Spleen (tissue), 11 donors: ENCODE measurements around the gene CTTNBP2NL. TPM values are rescaled to one million over a fixed set of nuclear protein-coding genes. Genes with fewer than 3 reads are reported as not detected.

Source experiments
- DNase-seq: peaks from one replicate; pipeline ENCODE4 v3.0.0-alpha.2; 2020
- H3K27ac ChIP-seq, 8 donors: fragments of 200-600 bp; sonication (generic) in 7 of 8; 1 replicate in 4 of 8; 2 replicates in 4 of 8; pipeline versions ENCODE4 v1.5.0 to v1.8.0; 2016 to 2021; ENCODE audit warnings: inconsistent platforms in 4 of 8, mild to moderate bottlenecking in 4 of 8, moderate library complexity in 1 of 8
- H3K27me3 ChIP-seq, 7 donors: fragments of 200-600 bp; sonication (generic) in 6 of 7; replicated peaks in 1 of 7; 1 replicate in 4 of 7; 2 replicates in 3 of 7; pipeline versions ENCODE4 v1.5.0 to v1.8.0; 2016 to 2021; ENCODE audit warnings: inconsistent platforms in 3 of 7, mild to moderate bottlenecking in 1 of 7
- H3K36me3 ChIP-seq, 6 donors: fragments of 200-600 bp; sonication (generic) in 5 of 6; 1 replicate in 4 of 6; 2 replicates in 2 of 6; pipeline versions ENCODE4 v1.5.0 to v1.8.0; 2016 to 2021; ENCODE audit warnings: inconsistent platforms in 2 of 6
- H3K4me1 ChIP-seq, 6 donors: fragments of 200-600 bp; sonication (generic) in 5 of 6; 1 replicate in 3 of 6; 2 replicates in 3 of 6; pipeline versions ENCODE4 v1.5.0 to v1.8.0; 2016 to 2021; ENCODE audit warnings: inconsistent platforms in 3 of 6
- H3K4me3 ChIP-seq, 8 donors: fragments of 200-600 bp; sonication (generic) in 7 of 8; 1 replicate in 4 of 8; 2 replicates in 4 of 8; pipeline versions ENCODE4 v1.5.0 to v1.8.0; 2016 to 2021; ENCODE audit warnings: inconsistent platforms in 4 of 8, mild to moderate bottlenecking in 4 of 8, moderate library complexity in 2 of 8
- H3K9me3 ChIP-seq, 8 donors: fragments of 200-600 bp; sonication (generic) in 7 of 8; 1 replicate in 4 of 8; 2 replicates in 4 of 8; pipeline versions ENCODE4 v1.5.0 to v1.8.0; 2016 to 2021; ENCODE audit warnings: inconsistent platforms in 4 of 8
- CTCF ChIP-seq, 11 experiments: fragments of 200-600 bp in 7 of 11; fragments of 450-650 bp in 4 of 11; sonication (generic) in 4 of 11; IDR thresholded peaks in 8 of 11; conservative IDR thresholded peaks in 3 of 11; 1 replicate in 7 of 11; 2 replicates in 4 of 11; pipeline versions ENCODE4 v1.4.0 to v1.8.0; 2016 to 2021; ENCODE audit warnings: antibody characterized with exemption in 11 of 11, inconsistent platforms in 4 of 11, mild to moderate bottlenecking in 1 of 11
- POLR2A ChIP-seq, 3 donors: fragments of 450-650 bp; IDR thresholded peaks; one replicate each; pipeline ENCODE4 v1.5.1; 2017; ENCODE audit warnings: antibody characterized with exemption in 3 of 3, mild to moderate bottlenecking in 1 of 3
- POLR2AphosphoS5 ChIP-seq, 3 donors: sonication (generic); formaldehyde crosslinking; IDR thresholded peaks; one replicate each; pipeline ENCODE4 v1.5.1; 2017; ENCODE audit warnings: antibody characterized with exemption in 3 of 3
- WGBS, 5 donors: extraction: QIAGEN DNeasy Blood & Tissue Kit in 3 of 5; methylation state at CpG; one replicate each; pipeline versions ENCODE4 v1.1.5 to v1.1.7; 2013 to 2018; 5-methylcytosine and 5-hydroxymethylcytosine counted together
- intact Hi-C: fragments of 100-400 bp; cut with DNase I; formaldehyde crosslinking; loops from one replicate; pipeline ENCODE4 v1.15.0; 2023; ENCODE audit warnings: low total_unique reads
- polyA plus RNA-seq, 3 donors: library from polyadenylated mRNA; stranded (reverse); fragments of 200-250 nt; gene quantifications; one replicate each; pipeline ENCODE4 v1.2.1, GENCODE V29; 2013
- total RNA-seq, 7 donors: library from RNA; depleted of rRNA in 3 of 7; stranded (reverse); fragments of >200 nt in 3 of 7; fragmentation: NEBNext Ultra II Directional in 4 of 7; extraction: Animal tissue kit (Norgen Biotek cat#: 25700) in 4 of 7; gene quantifications; one replicate each; pipeline versions ENCODE4 v1.1.0 to v1.2.1, GENCODE V29; 2016 to 2021
- donor health status: healthy with polysubstance abuse.
- donor health status: DM: no; HTN: no; CAD: no; lungs with moderate emphysema.
- donor health status: DM: no; HTN: no; CAD: no.
- donor health status: Bipolar disorder and iron deficiency.
- donor health status: healthy.
- donor health status: DM: no; HTN: no; CAD: no.
- donor health status: DM: yes; HTN: yes; CAD: no.

The CTTNBP2NL gene
- total and polyA plus RNA-seq, 10 donors = 1.9 to 48.1 (median 24.0) TPM

- 90 to 97% (median 96%) methylated on average over 11 to 14 of the region's 14 CpGs for WGBS, 5 donors
- no peak for DNase-seq
- Histone ChIP-seq H3K27ac (no peak overlapping the region), H3K27me3 (peaks cover 0 to 30% (median 0%) of the 10 kb centered on the region in 7 donors), H3K9me3 (no peaks in the 10 kb centered on the region), H3K4me3 (no peak overlapping the region), H3K36me3 (no peaks in the 10 kb centered on the region), H3K4me1 (peaks cover 3 to 12% (median 7%) of the 10 kb centered on the region in 6 donors)
- intact Hi-C loops = no loop called here
- no peak for TF ChIP-seq POLR2AphosphoS5 (IDR thresholded peaks at IDR 0.05)
- TF ChIP-seq POLR2A (IDR thresholded peaks at IDR 0.05) = no peak
- TF ChIP-seq CTCF (IDR thresholded peaks at IDR 0.05 in 8 of 11, conservative IDR thresholded peaks at IDR 0.05 in 3 of 11) = no peak
Measured at GRCh38 chr1:112386024-112386723, 9.8 kb upstream of the CTTNBP2NL start.

- intact Hi-C loops = no loop called here
- TF ChIP-seq POLR2AphosphoS5 (IDR thresholded peaks at IDR 0.05) (no peak), CTCF (IDR thresholded peaks at IDR 0.05 in 8 of 11, conservative IDR thresholded peaks at IDR 0.05 in 3 of 11) (no peak), POLR2A (IDR thresholded peaks at IDR 0.05) (no peak)
Measured at GRCh38 chr1:112386731-112387346, 9.2 kb upstream of the CTTNBP2NL start.

GRCh38 chr1:112387807-112388206, 8.2 kb upstream of the CTTNBP2NL start:
- Histone ChIP-seq H3K27me3 (peaks cover 0 to 17% (median 0%) of the 10 kb centered on the region in 7 donors), H3K4me1 (peaks cover 5 to 22% (median 12%) of the 10 kb centered on the region in 6 donors), H3K9me3 (no peaks in the 10 kb centered on the region), H3K27ac (no peak overlapping the region), H3K4me3 (no peak overlapping the region), H3K36me3 (no peaks in the 10 kb centered on the region)
- no peak for DNase-seq
- whole genome bisulfite sequencing, 5 donors = 68 to 71% (median 68%) methylated on average over 3 of the region's 3 CpGs
- intact Hi-C loops = no loop called here
- TF ChIP-seq POLR2AphosphoS5 (IDR thresholded peaks at IDR 0.05) (no peak), CTCF (IDR thresholded peaks at IDR 0.05 in 8 of 11, conservative IDR thresholded peaks at IDR 0.05 in 3 of 11) (no peak), POLR2A (IDR thresholded peaks at IDR 0.05) (no peak)

More at GRCh38 chr1:112386731-112387346, 9.2 kb upstream of the CTTNBP2NL start:
- DNase-seq = no peak
- H3K4me1 ChIP-seq = peaks cover 5 to 19% (median 9%) of the 10 kb centered on the region in 6 donors
- H3K4me3 ChIP-seq = no peak overlapping the region
- no peaks in the 10 kb centered on the region for H3K9me3 ChIP-seq
- H3K27ac ChIP-seq = no peak overlapping the region
- H3K36me3 ChIP-seq = no peaks in the 10 kb centered on the region
- 31 to 78% (median 51%) methylated on average over 2 of the region's 2 CpGs for WGBS, 5 donors
- H3K27me3 ChIP-seq = peaks cover 0 to 23% (median 0%) of the 10 kb centered on the region in 7 donors

GRCh38 chr1:112388436-112388835, 7.6 kb upstream of the CTTNBP2NL start:
- peaks cover 0 to 14% (median 0%) of the 10 kb centered on the region in 7 donors for H3K27me3 ChIP-seq
- 33 to 61% (median 40%) methylated on average over 3 of the region's 3 CpGs for WGBS, 5 donors
- no peaks in the 10 kb centered on the region for H3K9me3 ChIP-seq
- DNase-seq = no peak
- H3K36me3 ChIP-seq = no peaks in the 10 kb centered on the region
- peaks cover 5 to 28% (median 17%) of the 10 kb centered on the region in 6 donors for H3K4me1 ChIP-seq
- intact Hi-C loops = no loop called here
- peak overlapping the region in 2 of 8 donors; percentile 26 to 48 for H3K27ac ChIP-seq
- TF ChIP-seq POLR2A (IDR thresholded peaks at IDR 0.05) (no peak), CTCF (IDR thresholded peaks at IDR 0.05 in 8 of 11, conservative IDR thresholded peaks at IDR 0.05 in 3 of 11) (no peak), POLR2AphosphoS5 (IDR thresholded peaks at IDR 0.05) (no peak)
- H3K4me3 ChIP-seq = no peak overlapping the region
